OCI-LY7 (cell line): Measurements from ENCODE around the gene FHL1.

ENCODE experiments used
- CTCF ChIP-seq: fragments of 200-600 bp; sonication (generic); conservative IDR thresholded peaks from 2 replicates; pipeline ENCODE4 v1.5.1; 2014; ENCODE audit warnings: mild to moderate bottlenecking, antibody characterized with exemption, low read length, moderate library complexity, mixed read lengths
- EZH2phosphoT487 ChIP-seq: fragments of 200-600 bp; sonication (generic); IDR thresholded peaks from 2 replicates; pipeline ENCODE4 v1.6.1; 2018; ENCODE audit warnings: low read depth, borderline replicate concordance, mild to moderate bottlenecking, mixed run types, antibody characterized with exemption, low read length, moderate library complexity, mixed read lengths

DNA sequence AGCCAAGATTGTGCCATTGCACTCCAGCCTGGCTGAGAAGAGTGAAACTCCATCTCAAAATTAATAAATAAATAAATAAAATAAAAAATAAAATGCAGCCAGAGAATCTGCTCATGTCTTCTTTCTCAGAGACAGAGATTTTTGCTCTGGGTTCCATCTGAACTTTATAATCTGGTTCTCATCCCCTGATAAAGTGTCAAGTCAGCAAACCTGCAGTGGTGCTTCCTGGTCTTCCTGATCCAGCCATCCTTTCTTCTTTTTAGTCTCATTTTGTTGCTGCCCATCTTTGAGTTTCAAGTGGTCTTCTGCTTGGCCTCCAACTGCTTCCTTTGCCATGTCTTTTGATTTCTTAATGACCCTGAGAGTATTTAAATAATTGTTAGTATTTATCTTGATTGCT is 79.7 kb downstream of the FHL1 start:
- no peak for TF ChIP-seq CTCF
- TF ChIP-seq EZH2phosphoT487, result no peak
